Measurements from ENCODE around the gene CUL9.

GRCh38 chr6:43213431-43213830 is 31.4 kb downstream of the CUL9 start:
- no peak for TF ChIP-seq EZH2 (IDR thresholded peaks at IDR 0.05; ENCODE audit: borderline replicate concordance, low read length)
- no peak for TF ChIP-seq CTCF (IDR thresholded peaks at IDR 0.05; ENCODE audit: low read length)
